ENCODE results near the gene CST11.
"Not testable (repeated sequence)": the region's sequence is repeated elsewhere in the genome, so short reads cannot be mapped to it uniquely, and the experiment has no call there.

The CST11 gene, protein sequence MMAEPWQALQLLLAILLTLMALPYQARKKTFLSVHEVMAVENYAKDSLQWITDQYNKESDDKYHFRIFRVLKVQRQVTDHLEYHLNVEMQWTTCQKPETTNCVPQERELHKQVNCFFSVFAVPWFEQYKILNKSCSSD

DNA sequence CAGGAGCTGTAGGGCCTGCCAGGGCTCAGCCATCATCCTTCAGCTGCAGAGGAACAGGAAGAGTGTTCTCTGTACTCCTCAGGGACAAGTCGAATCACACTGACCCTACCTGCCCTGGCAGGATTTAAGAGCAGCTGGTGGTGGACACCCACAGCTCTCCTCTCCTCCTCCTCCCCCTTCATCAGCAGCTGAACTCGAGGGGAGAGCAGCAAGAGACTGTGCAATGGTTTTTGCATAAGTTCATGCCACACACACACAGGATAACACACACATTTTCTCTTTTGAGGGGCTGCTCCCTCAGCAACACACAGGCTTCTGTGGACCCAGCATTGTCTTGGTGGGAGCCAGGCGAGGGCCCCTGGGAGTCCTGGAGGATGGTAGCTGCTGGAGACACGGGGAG lies at the start of gene CST11:
Gene CST11, minus strand, starts transcription at position 101 of the 400 bp plus-strand sequence. Its CDS starts 65 bp downstream, at position 36.
- DNase-seq (ENCODE audit: low read depth, low spot score): no peak

DNA sequence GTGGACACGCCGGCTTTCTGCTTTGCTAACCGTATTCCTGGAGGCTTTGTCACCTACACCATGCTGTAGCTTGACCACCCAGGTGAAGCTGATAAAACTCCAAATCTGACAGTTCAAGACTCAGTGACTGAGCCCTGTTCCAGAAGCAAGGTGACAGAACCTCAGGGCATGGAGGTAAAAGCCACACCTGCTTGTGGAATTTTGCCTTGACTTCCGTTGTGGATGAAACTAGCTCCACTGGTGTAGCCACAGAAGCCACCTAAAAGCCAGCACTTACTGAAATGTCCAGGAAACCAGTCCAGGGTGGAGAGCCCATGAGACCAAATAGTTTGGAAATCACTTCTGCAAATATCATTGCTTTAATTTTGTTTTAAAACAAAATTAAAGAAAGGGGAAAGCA lies 49.2 kb upstream of the CST11 start:
- peak; percentile 18 for DNase-seq (ENCODE audit: low read depth, low spot score)

DNA sequence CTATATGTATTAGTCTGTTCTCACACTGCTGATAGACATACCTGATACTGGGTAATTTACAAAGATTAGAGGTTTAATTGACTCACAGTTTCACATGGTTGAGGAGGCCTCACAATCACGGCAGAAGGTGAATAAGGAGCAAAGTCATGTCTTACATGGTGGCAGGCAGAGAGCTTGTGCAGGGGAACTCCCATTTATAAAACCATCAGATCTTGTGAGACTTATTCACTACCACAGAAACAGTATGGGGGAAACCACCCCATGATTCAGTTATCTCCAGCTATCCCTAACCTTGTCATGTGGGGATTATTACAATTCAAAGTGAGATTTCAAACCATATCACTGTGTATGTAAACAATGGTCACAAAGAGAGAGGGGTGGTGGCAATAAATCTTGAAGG lies 44.9 kb upstream of the CST11 start:
- no peak for DNase-seq (ENCODE audit: low read depth, low spot score)

DNA sequence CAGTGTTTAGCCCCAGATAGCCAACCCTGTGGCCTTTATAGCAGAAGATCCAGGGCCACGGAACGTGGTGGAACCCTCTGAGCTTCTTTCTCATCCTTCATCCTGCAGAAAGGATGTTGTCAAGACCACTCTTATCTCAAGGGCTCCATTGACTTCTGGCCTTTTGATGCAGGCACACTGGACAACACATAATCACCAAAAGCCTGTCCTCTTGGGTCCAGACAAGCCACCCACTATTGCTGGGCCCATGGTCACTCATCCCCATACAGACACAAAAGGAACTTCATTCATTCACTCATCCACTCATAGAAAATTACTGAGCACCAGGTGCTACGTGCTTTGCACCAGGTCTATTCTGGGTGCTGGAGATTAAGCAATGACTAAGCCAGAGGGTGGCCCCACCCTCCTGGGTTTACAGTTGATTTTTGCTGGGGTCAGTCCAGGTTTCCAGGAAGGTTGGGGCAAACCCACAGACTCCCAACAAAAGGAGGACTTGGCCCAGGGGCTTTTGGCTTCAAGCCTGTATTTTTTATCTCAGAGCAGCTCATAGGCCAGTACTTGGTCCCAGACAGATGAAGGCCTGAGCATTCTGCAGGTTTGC lies 40.6 kb upstream of the CST11 start:
- DNase-seq (ENCODE audit: low read depth, low spot score): no peak

DNA sequence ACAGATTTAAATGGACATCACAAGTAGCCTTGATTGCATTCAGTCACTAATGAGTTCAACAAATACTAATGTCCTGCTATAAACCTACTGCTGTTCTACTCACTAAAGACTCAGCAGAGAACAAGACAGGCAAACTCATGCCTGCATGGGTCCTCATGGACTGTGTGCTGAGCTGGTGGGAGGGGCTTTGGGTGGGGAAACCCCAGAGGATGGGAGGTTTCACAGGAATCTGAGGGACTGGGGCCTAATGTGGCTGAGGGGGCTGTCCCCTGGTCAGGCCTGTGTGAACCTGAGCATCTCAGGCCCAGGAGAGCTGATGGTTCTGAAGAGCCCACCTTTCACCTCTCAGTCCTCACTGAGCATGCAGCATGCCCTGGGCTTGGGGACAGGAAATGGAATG lies 39.6 kb upstream of the CST11 start:
- no peak for DNase-seq (ENCODE audit: low read depth, low spot score)

DNA sequence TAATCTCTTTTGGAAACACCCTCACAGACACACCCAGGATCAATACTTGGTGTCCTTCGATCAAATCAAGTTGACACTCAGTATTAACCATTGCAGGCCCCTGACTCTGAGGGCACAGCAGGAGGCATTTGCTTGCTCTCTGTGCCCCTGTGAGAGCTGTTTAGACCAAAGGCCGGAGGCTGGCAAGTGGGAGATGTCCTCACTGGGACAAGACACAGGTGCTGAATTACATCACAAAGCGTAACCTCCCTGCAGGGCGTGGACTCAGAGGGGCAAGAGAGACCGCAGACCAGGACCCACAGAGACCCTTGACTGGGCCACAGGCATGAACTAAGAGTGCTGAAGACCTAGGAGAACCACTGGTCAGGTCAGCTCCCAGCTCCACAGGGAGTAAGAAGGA lies 38.1 kb upstream of the CST11 start, which contains the start of gene CST8:
Gene CST8, plus strand, starts transcription at position 301 of the 400 bp plus-strand sequence. CDS start 551 bp downstream, outside the sequence.
- DNase-seq (ENCODE audit: low read depth, low spot score): no peak

- DNase-seq (ENCODE audit: low read depth, low spot score): no peak
These were observed 36.3 kb upstream of the CST11 start for GRCh38 chr20:23488996-23489395.

- DNase-seq (ENCODE audit: low read depth, low spot score): no peak
These were observed 35.8 kb upstream of the CST11 start for GRCh38 chr20:23488470-23488869.

DNA sequence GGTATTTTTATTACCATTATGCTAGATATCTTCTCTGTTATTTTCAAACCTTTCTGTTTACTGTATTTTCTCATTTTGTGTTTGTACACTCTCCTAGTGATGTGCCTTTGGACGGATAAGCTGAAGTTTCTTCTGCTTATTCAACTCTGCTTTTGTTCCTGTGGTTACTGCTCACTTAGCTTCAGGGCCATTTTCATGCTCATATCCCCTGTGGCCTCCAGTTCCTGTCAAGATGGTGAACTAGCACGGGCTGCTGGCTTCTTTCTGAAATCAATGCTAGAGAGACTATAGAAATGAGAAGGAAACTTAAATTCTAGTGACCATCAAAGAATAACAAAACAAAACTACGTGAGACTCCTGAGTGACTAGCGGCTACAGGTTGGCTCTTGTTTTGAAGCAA lies 31.4 kb upstream of the CST11 start:
- no peak for DNase-seq (ENCODE audit: low read depth, low spot score)

- peak; percentile 14 for DNase-seq (ENCODE audit: low read depth, low spot score)
These were observed 29.5 kb upstream of the CST11 start for GRCh38 chr20:23482138-23482537.

DNA sequence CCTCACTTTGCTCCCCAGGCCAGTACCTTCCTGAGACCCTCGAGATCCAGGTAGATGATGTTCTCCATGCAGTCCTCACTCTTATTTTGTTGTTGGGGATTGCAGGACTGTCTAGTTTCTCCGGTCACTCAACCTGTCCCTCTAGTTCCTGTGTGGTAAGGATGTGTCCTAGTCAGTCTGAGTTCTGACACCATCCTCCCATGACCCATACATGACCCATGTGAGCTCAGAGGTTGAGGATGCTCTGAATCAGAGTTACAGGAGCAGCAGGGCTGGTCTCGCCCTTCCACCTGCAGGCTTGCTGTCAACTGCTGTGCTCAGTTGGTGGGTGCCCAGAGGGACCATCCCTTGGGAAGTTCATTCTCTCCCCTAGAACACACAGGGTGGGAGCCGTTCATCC lies 26.4 kb upstream of the CST11 start:
- DNase-seq (ENCODE audit: low read depth, low spot score): no peak

DNA sequence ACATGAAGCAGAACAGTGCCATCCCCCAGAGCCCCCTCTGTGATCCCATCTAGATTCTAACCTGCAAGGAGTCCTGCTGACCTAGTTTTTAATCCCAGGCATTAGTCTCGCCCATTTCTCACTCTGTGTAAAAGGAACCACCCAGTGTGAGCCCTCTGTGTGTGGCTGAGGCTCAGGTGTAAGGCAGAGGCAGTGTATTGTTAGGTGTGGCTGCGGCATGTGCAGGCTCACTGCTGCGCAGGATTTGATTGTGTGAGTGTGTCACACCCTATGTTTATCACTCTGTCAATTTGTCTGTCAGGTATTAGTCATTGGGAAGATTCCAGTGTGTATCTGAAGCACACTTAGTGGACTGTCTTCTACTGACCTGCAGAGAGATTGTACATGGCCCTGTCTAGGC lies 24.5 kb upstream of the CST11 start:
- DNase-seq (ENCODE audit: low read depth, low spot score): no peak

DNA sequence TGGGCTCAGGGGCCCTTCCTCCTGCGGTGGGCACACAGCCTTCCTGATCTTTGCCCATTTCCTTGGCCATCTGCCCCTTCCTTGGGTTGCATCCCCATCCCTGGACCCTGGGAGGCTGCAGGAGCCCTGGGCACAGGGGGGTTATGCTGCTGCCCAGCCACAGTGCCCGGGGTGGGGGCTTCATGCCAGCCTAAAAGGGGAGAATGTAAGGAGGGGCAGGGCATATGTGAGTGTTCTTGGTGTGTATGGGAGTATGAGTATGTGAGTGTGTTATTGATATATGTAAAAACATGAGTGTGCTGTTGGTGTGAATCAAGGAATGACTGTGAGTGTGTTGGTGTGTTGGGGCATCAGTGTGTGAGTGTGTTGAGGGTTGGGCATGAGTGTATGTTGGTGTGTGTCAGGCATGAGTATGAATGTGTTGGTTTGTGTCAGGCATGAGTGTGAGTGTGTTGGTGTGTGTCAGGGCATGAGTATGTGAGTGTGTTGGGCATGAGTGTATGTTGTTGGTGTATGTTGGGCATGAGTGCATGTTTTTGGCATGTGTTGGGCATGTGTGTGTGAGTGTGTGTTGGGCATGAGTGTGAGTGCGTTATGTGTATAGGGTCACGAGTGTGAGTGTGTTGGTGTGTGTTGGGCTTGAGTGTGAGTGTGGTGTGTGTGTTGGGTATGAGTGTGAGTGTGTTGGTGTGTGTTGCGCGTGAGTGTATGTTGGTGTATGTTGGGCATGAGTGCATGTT lies 23.5 kb upstream of the CST11 start:
- no peak for DNase-seq (ENCODE audit: low read depth, low spot score)

DNA sequence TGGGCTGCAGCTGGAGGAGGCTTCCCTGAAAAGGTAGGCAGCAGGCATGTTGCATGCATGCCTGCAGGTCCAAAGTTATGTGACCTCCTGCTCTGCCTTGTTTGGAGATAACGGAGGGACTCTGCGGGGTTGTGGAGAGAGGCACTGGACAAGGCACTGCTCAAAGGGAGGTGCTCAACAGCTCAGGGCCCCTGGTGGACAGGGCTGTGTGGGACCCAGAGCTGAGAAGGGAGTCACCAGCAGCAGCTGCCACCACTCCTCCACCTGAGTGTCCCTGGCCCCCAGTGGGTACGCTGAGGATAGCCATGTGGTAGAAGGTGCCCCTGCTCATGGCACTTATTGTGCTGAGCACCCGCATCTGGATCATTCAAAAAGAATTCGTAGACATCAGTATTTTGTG lies 22.7 kb upstream of the CST11 start:
- DNase-seq (ENCODE audit: low read depth, low spot score): no peak

GRCh38 chr20:23473293-23473692 lies 20.6 kb upstream of the CST11 start:
- DNase-seq (ENCODE audit: low read depth, low spot score): peak; percentile 26

DNA sequence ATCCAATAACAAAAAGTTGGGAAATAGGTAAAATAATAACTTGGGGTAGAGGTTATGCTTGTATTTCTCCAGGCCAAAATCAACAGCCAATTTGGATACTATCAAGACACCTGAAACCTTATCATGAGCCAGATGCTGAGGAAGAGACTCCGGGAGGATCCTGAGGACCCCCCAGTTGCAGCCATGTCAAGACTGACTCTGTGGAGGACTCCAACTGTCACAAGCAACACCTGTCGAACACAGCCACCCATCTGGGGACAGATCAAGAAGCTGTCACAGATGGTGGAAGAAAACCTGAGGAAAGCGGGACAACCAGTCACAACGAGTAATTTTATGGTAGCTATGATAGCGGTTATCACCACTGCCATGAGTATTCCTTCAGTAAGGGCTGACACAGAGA lies 19.6 kb upstream of the CST11 start:
- DNase-seq (ENCODE audit: low read depth, low spot score): not testable (repeated sequence)

DNA sequence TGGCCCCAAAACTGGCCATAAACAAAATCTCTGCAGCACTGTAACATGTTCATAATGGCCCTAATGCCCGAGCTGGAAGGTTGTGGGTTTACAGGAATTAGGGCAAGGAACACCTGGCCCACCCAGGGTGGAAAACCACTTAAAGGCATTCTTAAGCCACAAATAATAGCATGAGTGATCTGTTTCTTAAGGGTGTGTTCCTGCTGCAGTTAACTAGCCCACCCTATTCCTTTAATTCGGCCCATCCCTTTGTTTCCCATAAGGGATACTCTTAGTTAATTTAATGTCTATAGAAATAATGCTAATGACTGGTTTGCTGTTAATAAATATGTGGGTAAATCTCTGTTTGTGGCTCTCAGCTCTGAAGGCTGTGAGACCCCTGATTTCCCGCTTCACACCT lies 14.3 kb upstream of the CST11 start:
- DNase-seq (ENCODE audit: low read depth, low spot score): not testable (repeated sequence)

GRCh38 chr20:23461180-23461579 lies 8.5 kb upstream of the CST11 start:
- no peak for DNase-seq (ENCODE audit: low read depth, low spot score)

GRCh38 chr20:23459461-23460150 lies 6.9 kb upstream of the CST11 start:
- DNase-seq (ENCODE audit: low read depth, low spot score): no peak

DNA sequence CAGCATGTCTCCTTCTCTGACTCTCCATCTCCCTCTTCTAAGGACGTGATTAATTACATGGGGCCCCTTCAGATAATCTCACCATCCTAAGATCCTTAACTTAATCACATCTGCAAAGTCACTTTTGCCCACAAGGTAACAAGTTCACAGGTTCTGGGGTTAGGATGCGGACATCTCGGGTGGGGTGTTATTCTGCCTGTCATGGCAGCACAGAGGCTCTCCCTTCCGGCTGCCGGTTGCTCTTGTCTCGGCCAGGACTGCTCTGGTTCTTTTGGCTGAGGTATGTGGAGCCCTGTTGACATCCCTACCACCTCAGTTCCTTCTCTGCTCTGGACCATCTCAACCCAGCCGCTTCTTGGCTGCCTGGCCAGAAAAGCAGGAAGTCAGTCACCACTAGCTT lies 4.2 kb upstream of the CST11 start:
- no peak for DNase-seq (ENCODE audit: low read depth, low spot score)

- DNase-seq (ENCODE audit: low read depth, low spot score): no peak
These were observed 3.7 kb upstream of the CST11 start for GRCh38 chr20:23456409-23456808.

DNA sequence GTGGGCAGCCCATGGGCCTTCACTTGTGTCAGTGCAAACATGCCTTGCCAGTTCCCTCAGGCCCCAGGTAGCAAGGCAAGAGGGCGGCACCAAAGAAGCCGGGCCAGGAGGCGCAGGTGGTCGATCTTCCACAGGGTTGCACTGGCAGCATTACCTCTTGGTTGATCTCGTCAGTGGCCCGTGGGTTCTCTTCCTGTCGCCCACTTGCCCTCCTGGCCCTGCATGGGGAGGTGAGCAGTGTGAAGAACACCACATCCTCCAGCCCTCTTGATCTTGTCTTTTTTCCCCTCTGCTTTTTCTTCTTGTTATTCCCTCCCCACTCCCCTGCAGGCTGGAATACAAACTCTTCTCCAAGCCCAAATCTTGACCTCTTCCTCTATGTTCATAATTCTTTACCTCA lies 3.0 kb upstream of the CST11 start:
- DNase-seq (ENCODE audit: low read depth, low spot score): no peak

DNA sequence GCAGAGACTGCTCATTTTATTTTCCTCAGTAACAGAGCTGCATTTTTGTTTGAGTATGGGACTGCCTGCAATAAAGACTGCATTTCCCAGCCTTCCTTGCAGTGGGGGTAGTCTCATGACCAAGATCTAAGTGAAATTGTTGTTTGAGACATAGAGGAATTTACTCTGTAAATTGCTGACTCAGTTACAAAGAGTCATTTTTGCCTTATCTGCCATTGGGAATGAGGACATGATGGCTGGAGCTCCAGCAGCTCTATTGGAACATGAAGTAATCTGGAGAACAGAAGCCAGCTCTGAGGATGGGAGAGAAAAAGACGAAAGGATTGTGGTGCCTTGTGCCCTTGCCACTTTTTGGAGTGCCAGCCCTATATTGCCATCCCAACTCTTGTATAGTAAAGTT lies 2.1 kb upstream of the CST11 start:
- DNase-seq (ENCODE audit: low read depth, low spot score): no peak
